ENCODE measurements around the gene PRKCH. TPM values are rescaled to one million over a fixed set of nuclear protein-coding genes. Genes with fewer than 3 reads are reported as not detected.

PRKCH gene
- total RNA-seq, 1 donor, result 3.3 TPM

DNA sequence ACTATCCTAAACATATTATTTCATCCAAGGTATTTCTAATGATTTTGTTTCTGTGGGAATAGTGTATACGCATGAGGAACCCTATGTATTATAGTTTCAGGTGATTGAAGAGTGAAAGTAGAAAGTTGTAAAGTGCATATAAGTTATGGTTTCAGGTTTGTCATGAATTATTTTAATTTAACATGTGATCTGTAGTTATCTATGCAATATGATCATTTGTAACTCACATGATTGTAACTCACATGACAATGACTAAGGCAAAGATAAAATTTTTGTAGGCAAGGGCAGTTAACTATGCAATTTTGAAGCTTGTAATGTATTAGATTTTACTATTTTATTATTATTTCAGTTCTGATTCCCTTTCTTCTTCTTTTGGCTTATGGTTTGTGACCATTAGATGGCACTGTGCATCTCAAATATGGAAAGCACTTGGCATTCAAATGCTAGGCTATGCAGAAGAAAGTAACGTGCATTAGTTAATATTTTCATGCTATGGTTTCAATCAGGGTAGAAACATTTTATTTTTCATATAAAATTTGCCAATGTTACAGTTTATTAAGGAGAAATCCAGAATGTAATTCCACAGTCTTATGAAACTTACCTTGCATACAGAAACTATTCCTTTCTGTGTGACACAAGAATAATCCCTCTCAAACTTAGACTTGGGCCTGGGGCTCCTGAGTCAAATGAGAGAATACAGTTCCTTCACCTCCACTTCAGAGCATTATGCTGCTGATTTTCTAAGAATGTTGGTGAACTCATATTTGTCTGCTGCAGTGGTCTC lies 24.5 kb upstream of the PRKCH start:
- no peaks in the 10 kb centered on the region for H4K20me1 ChIP-seq (ENCODE audit: insufficient read depth, low read length)
- H3K27me3 ChIP-seq (ENCODE audit: insufficient read depth, low read length), result peaks cover 9% of the 10 kb centered on the region
- no peaks in the 10 kb centered on the region for H3K4me1 ChIP-seq (ENCODE audit: insufficient read depth, low read length)
- H3K4me3 ChIP-seq (ENCODE audit: insufficient read depth, low read length), result no peak overlapping the region
- DNase-seq (ENCODE audit: insufficient read length, low spot score, missing footprints), result no peak
- H3K4me2 ChIP-seq (ENCODE audit: insufficient read depth, low read length), result no peak overlapping the region
- H3K79me2 ChIP-seq (ENCODE audit: insufficient read depth, low read length), result no peaks in the 10 kb centered on the region
- peak; percentile 78 for TF ChIP-seq CTCF (IDR thresholded peaks at IDR 0.05; ENCODE audit: extremely low read depth, low read depth, low read length)
- no peaks in the 10 kb centered on the region for H3K9me3 ChIP-seq (ENCODE audit: low read depth, low read length)
- no peaks in the 10 kb centered on the region for H3K36me3 ChIP-seq (ENCODE audit: insufficient read depth, low read length)
- no peak overlapping the region for H2AFZ ChIP-seq (ENCODE audit: low read length)
- H3K27ac ChIP-seq (ENCODE audit: low read depth, low read length), result no peak overlapping the region

DNA sequence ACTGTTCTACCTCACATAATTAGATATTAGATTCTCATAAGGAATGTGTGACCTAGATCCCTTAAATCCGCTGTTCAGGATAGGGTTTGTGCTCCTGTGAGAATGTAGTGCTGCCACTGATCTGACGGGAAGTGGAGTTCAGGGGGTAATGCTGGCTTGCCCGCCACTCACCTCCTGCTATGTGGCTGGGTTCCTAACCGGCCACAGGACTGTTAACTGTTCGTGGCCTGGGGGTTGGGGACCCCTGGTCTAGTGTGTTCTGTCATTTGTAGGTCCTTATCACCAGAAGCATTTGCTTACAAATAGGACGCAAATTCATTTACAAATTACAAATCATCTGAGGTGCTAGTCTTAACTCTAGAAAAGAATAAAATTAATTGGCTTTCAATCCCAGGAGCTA lies 23.8 kb upstream of the PRKCH start:
- Histone ChIP-seq H3K4me3 (ENCODE audit: insufficient read depth, low read length) (no peak overlapping the region), H3K27ac (ENCODE audit: low read depth, low read length) (no peak overlapping the region), H2AFZ (ENCODE audit: low read length) (no peak overlapping the region), H3K4me1 (ENCODE audit: insufficient read depth, low read length) (no peaks in the 10 kb centered on the region), H4K20me1 (ENCODE audit: insufficient read depth, low read length) (no peaks in the 10 kb centered on the region), H3K79me2 (ENCODE audit: insufficient read depth, low read length) (no peaks in the 10 kb centered on the region), H3K4me2 (ENCODE audit: insufficient read depth, low read length) (no peak overlapping the region), H3K36me3 (ENCODE audit: insufficient read depth, low read length) (no peaks in the 10 kb centered on the region), H3K9me3 (ENCODE audit: low read depth, low read length) (no peaks in the 10 kb centered on the region), H3K27me3 (ENCODE audit: insufficient read depth, low read length) (peaks cover 14% of the 10 kb centered on the region)
- TF ChIP-seq CTCF (IDR thresholded peaks at IDR 0.05; ENCODE audit: extremely low read depth, low read depth, low read length), result no peak
- DNase-seq (ENCODE audit: insufficient read length, low spot score, missing footprints), result no peak

GRCh38 chr14:61298824-61299223 lies 22.6 kb upstream of the PRKCH start:
- Histone ChIP-seq H4K20me1 (ENCODE audit: insufficient read depth, low read length) (no peaks in the 10 kb centered on the region), H3K4me1 (ENCODE audit: insufficient read depth, low read length) (no peaks in the 10 kb centered on the region), H3K4me2 (ENCODE audit: insufficient read depth, low read length) (no peak overlapping the region), H3K4me3 (ENCODE audit: insufficient read depth, low read length) (no peak overlapping the region), H3K36me3 (ENCODE audit: insufficient read depth, low read length) (no peaks in the 10 kb centered on the region), H3K79me2 (ENCODE audit: insufficient read depth, low read length) (no peaks in the 10 kb centered on the region), H2AFZ (ENCODE audit: low read length) (no peak overlapping the region), H3K27ac (ENCODE audit: low read depth, low read length) (no peak overlapping the region), H3K27me3 (ENCODE audit: insufficient read depth, low read length) (peaks cover 14% of the 10 kb centered on the region), H3K9me3 (ENCODE audit: low read depth, low read length) (no peaks in the 10 kb centered on the region)
- TF ChIP-seq CTCF (IDR thresholded peaks at IDR 0.05; ENCODE audit: extremely low read depth, low read depth, low read length), result no peak
- DNase-seq (ENCODE audit: insufficient read length, low spot score, missing footprints), result no peak

GRCh38 chr14:61300209-61300608 lies 21.2 kb upstream of the PRKCH start:
- no peaks in the 10 kb centered on the region for H3K4me1 ChIP-seq (ENCODE audit: insufficient read depth, low read length)
- no peaks in the 10 kb centered on the region for H3K36me3 ChIP-seq (ENCODE audit: insufficient read depth, low read length)
- no peak overlapping the region for H2AFZ ChIP-seq (ENCODE audit: low read length)
- H3K9me3 ChIP-seq (ENCODE audit: low read depth, low read length), result no peaks in the 10 kb centered on the region
- no peak overlapping the region for H3K4me2 ChIP-seq (ENCODE audit: insufficient read depth, low read length)
- H3K27me3 ChIP-seq (ENCODE audit: insufficient read depth, low read length), result peaks cover 14% of the 10 kb centered on the region
- no peaks in the 10 kb centered on the region for H3K79me2 ChIP-seq (ENCODE audit: insufficient read depth, low read length)
- no peak overlapping the region for H3K27ac ChIP-seq (ENCODE audit: low read depth, low read length)
- no peak for TF ChIP-seq CTCF (IDR thresholded peaks at IDR 0.05; ENCODE audit: extremely low read depth, low read depth, low read length)
- DNase-seq (ENCODE audit: insufficient read length, low spot score, missing footprints), result no peak
- H4K20me1 ChIP-seq (ENCODE audit: insufficient read depth, low read length), result no peaks in the 10 kb centered on the region
- H3K4me3 ChIP-seq (ENCODE audit: insufficient read depth, low read length), result no peak overlapping the region
